GM21423 (cell line): ENCODE results near the gene CNTRL.
"Not testable (repeated sequence)": the region's sequence is repeated elsewhere in the genome, so short reads cannot be mapped to it uniquely, and the experiment has no call there.

Experiments
- ATAC-seq: cut with Tn5 transposase; IDR thresholded peaks from one replicate; pipeline ENCODE4 v1.9.1; 2021; ENCODE audit warnings: mild to moderate bottlenecking, moderate library complexity; ENCODE audit not compliant: unreplicated experiment

Gene CNTRL

GRCh38 chr9:121069396-121069795 lies 5.4 kb upstream of the CNTRL start:
- no peak for ATAC-seq

DNA sequence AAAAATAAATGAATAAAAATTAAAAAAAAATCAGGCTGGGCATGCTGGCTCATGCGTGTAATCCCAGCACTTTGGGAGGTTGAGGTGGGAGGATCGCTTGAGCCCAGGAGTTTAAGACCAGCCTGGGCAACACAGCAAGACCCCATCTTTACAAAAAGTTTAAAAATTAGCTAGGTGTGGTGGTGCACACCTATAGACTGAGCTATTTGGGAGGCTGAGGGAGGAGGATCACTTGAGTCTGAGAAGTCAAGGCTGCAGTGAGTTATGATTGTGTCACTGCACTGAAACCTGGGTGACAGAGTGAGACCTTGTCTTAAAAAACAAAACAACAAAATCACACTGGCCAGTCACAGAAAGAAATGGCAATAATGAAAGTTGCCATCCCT lies 3.4 kb upstream of the CNTRL start:
- peak; percentile 7 for ATAC-seq

DNA sequence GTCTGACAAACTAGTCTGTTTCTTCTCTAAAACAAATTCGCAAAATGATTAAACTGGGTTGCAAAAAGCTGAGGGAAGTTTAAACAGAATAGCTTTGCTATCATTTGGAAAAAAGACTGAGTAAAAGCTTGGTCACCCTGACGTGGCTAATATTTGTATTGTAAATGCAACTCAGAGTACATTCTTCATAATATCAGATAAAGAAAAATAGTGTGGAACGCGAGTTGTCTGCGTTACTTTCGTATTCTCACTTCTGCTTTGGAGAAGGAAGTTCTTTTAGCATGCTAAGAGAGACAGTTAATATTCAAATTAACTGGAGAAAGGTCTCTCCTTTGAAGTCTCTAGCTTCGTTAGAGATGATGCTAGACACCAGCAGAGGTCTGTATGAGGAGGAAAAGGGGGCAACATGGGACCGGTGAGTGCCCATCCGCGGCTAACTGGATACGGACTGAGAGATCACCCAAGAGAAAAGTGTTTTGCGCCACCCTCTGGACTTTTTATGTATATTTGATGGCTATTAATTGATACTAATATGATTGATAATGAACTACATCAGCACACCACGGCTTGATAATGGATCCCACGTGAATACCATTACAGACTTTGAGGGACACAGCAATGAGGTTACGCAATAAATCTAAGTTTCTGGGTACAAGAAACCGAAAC lies 2.9 kb upstream of the CNTRL start:
- ATAC-seq = peak; percentile 41

GRCh38 chr9:121073038-121073437 lies 1.7 kb upstream of the CNTRL start:
- ATAC-seq = no peak

DNA sequence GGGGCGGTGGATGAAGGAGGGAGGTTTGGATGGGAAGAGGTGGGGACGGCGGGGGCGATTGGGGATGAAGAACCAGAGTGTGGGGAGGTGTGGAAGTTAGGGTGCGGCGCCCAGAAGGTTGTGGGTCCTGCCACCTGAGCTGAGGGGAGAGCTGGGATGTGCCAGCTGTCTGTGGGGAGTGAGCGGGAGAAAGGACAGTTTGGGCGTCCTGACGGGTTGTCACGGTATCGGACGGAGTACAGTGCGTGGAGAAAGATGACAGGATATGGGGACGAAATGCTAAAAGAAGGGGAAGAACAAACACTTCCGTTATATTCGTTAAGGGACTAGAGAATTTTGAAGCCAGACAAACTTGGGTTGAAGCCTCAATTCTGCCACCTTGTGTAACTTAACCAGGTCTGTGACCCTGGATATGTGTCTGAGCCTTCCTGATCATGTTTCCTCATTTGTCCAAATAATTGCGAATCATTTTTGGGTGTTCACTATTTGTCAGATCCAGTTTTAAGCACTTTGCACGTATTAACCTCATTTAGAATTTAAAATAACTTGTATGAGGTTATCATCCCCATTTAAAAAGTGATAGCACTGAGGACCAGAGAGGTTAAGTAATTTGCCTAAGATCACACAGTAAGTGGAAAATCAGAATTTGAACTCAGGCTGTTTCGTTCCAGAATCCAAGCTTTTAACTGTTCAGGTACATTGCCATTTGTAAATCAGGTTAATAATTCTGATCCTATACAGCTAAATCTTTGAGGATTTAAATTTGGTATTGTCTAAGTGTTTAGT lies 689 bp downstream of the CNTRL start:
- peak; percentile 8 for ATAC-seq

DNA sequence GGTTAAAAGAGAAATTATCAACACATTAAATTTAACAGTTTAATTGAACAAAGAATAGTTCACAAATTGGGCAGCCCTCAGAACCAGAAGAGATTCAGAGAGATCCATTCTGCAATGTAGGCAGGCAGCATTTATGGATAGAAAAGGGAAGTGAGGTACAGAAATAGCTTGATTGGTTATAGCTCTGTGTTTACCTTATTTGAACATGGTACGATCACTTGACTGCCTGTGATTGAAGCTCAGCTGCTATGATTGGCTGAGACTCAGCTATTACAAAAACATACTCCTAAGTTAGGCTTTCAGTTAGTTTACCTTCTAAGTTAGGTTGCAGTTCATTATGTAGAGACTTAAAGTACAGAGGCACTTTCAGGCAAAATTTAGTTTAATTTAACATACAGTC lies 7.3 kb downstream of the CNTRL start:
- no peak for ATAC-seq

GRCh38 chr9:121085661-121086060 lies 10.9 kb downstream of the CNTRL start:
- no peak for ATAC-seq

DNA sequence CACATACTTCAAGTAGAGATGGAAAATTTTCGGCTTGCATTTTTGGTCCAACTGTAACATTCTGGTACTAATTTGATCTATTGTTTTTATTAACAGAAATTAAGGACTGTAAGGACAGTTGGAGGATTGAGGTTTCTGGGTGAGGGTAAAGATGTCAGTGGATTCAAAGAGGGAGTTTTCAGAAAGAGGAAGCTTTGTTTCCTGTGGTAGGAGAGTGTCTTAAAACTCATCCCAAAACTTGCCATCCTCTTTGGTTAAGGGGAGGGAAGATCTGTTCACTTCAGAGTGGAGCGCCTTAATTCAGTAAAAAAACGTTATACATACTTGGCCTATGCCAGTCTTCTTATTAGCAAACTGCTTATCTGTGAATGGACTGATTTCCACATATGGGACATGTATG lies 13.8 kb downstream of the CNTRL start:
- no peak for ATAC-seq

GRCh38 chr9:121090743-121091142 lies 16.0 kb downstream of the CNTRL start:
- ATAC-seq = not testable (repeated sequence)

- ATAC-seq = no peak
Observed at GRCh38 chr9:121095057-121095456, 20.3 kb downstream of the CNTRL start.

DNA sequence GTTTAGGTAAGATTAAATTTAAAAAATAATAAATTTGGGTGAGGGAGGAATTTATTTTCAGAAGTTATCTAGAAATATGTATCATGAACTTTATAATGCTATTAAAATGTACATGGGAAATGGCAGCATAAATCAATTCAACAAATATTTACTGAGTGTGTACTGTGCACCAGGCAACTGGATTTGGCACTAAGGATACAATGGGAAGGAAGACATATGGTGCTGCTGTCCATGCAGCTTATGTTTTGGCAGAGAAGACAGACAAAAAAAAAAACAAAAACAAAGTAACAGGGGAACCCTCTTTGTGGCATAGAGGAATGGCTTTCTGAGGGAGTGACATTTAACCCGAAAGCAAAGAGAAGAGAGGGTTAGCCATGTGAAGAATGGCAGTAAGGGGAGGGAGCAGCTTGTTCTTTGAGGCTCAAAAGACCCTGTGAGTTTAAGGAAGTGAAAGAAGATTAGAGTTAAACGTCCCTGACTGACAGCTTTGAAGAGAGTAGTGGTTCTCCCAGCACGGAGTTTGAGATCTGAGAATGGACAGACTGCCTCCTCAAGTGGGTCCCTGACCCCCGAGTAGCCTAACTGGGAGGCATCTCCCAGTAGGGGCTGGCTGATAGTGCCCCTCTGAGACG lies 23.9 kb downstream of the CNTRL start:
- no peak for ATAC-seq

DNA sequence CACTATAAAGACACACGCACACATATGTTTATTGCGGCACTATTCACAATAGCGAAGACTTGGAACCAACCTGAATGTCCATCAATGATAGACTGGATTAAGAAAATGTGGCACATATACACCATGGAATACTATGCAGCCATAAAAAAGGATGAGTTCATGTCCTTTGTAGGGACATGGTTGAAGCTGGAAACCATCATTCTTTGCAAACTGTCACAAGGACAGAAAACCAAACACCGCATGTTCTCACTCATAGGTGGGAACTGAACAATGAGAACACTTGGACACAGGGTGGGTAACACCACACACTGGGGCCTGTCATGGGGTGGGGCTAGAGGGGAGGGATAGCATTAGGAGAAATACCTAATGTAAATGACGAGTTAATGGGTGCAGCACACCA lies 29.3 kb downstream of the CNTRL start:
- ATAC-seq = not testable (repeated sequence)

GRCh38 chr9:121105531-121105930 lies 30.8 kb downstream of the CNTRL start:
- ATAC-seq = no peak

GRCh38 chr9:121107029-121107428 lies 32.3 kb downstream of the CNTRL start:
- ATAC-seq = no peak

DNA sequence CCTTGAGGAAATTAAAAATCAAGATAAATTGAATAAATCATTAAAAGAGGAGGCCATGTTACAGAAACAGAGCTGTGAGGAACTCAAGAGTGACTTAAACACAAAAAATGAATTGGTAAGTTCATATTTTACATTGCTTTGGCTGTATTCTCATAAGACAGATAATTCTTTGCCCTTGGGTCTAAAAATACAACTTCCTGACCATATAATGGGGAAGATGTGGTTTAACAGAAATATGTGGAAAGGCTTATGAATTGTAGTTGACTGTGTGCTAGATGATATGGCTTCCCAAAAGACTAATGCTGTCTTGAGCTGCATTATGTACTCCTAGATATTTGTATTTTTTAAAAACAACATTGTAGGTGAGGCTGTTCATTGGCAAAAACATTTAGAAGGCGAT lies 33.1 kb downstream of the CNTRL start:
- no peak for ATAC-seq

DNA sequence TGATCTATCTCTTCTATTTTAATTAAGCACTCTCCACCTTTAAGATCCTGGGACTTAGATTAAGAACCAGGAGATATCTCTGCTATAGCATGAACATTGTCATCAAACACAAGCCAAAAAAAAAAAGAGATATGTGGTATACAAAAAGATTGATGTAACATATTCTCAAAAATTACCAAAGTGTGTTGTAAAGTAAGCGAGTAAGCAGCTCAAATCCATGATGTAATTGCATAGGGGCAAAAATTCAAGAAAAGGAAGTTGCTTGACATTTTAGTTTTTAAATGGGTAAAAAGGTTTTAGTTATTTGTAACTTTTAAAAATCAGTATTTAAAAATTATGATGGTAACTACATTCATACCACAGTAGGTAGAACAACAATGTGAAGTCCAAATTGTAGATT lies 40.7 kb downstream of the CNTRL start:
- no peak for ATAC-seq

GRCh38 chr9:121118266-121118665 lies 43.5 kb downstream of the CNTRL start:
- no peak for ATAC-seq

DNA sequence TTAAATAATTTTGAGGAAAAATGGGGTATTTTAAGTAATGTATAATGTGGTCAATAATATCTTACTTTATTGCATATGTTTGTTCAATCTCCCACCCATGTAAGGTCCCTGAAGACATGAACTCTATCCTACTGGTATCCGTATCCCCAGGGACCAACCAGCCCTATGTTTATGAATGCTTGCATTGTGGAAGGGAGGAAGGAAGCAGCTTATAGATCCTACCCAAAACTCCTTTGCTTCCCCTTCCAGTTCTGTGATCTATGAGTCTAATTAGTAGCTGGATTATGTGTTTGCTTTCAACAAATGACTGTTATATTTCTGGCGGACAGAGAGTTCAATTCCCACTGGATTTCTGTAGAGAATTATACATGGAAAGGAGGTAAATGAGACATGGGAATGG lies 45.6 kb downstream of the CNTRL start:
- ATAC-seq = no peak

DNA sequence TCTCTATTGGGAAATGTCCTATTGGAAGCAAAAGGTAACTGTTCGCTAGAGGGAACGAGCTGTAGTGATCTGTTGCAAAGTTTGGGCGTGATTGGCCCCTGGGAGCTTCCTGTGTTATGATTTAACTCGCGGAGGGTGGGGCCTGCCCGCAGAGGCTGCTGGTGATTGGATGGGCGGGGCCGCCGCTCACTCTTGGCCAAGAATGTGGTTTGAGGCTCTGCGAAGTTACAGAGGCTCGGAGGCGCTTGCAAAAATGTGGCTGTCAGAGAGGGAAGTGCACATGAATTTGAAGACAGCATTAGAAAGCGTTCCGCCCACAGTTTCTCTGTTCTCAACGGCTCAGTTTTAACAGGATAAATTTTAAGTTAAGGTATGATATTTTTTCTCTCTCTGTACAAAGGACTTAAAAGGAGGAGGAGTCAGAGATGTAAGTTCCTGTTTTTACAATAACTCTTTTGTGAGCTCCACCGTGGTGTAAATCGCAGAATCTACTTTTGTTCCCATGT lies 46.9 kb downstream of the CNTRL start:
- ATAC-seq = peak; percentile 98

GRCh38 chr9:121122246-121123032 lies 47.7 kb downstream of the CNTRL start:
- ATAC-seq = no peak
